DND-41 (cell line): ENCODE results near the gene TPPP3.

Experiments
- ATAC-seq: fragments of 200-7000 bp; cut with Tn5 transposase; 3 replicates; pipeline ENCODE4 v1.9.1; 2021; ENCODE audit warnings: low read depth; ENCODE audit not compliant: insufficient read depth
- DNase-seq: peaks from one replicate; pipeline ENCODE4 v3.0.0-alpha.2; 2020
- H2AFZ ChIP-seq: 2 replicates; pipeline ENCODE4 v1.6.0; 2012; ENCODE audit warnings: low read depth, low read length
- H3K27ac ChIP-seq: 2 replicates; pipeline ENCODE4 v1.5.1; 2012; ENCODE audit warnings: low read length, inconsistent platforms
- H3K27me3 ChIP-seq: fragments of 200-600 bp; sonication (generic); 2 replicates; pipeline ENCODE4 v1.6.0; 2012; ENCODE audit warnings: low read length, mild to moderate bottlenecking, inconsistent platforms; ENCODE audit not compliant: insufficient read depth, poor library complexity
- H3K36me3 ChIP-seq: 2 replicates; pipeline ENCODE4 v1.5.1; 2012; ENCODE audit warnings: low read length, inconsistent platforms; ENCODE audit not compliant: insufficient read depth
- H3K4me1 ChIP-seq: 2 replicates; pipeline ENCODE4 v1.5.1; 2012; ENCODE audit warnings: mild to moderate bottlenecking, low read length; ENCODE audit not compliant: insufficient read depth
- H3K4me2 ChIP-seq: 2 replicates; pipeline ENCODE4 v1.6.0; 2012; ENCODE audit warnings: mild to moderate bottlenecking, moderate library complexity, low read length, inconsistent platforms; ENCODE audit not compliant: insufficient read depth
- H3K4me3 ChIP-seq, 2 experiments: fragments of 200-600 bp in 1 of 2; shearing (Covaris generic) in 1 of 2; 2 replicates each; pipeline ENCODE4 v1.5.1; 2012 to 2016; ENCODE audit warnings: inconsistent platforms in 2 of 2, low read length in 2 of 2, mild to moderate bottlenecking in 2 of 2, low read depth in 1 of 2, moderate library complexity in 1 of 2
- H3K79me2 ChIP-seq: 2 replicates; pipeline ENCODE4 v1.6.0; 2012; ENCODE audit warnings: low read length, inconsistent platforms; ENCODE audit not compliant: insufficient read depth
- H3K9ac ChIP-seq: 2 replicates; pipeline ENCODE4 v1.6.0; 2012; ENCODE audit warnings: low read depth, mild to moderate bottlenecking, inconsistent platforms, low read length, moderate library complexity
- H3K9me3 ChIP-seq: 2 replicates; pipeline ENCODE4 v1.5.1; 2012; ENCODE audit warnings: low read length, moderate library complexity, mild to moderate bottlenecking, inconsistent platforms; ENCODE audit not compliant: insufficient read depth, severe bottlenecking
- H4K20me1 ChIP-seq: 2 replicates; pipeline ENCODE4 v1.6.0; 2012; ENCODE audit warnings: low read length; ENCODE audit not compliant: insufficient read depth
- CTCF ChIP-seq: IDR thresholded peaks from 2 replicates; pipeline ENCODE4 v1.5.1; 2012; ENCODE audit warnings: borderline replicate concordance, low read length, moderate library complexity, mild to moderate bottlenecking; ENCODE audit not compliant: poor library complexity, severe bottlenecking; ENCODE audit errors: extremely low read depth
- EZH2 ChIP-seq: IDR thresholded peaks from 3 replicates; pipeline ENCODE4 v1.6.1; 2012; ENCODE audit warnings: borderline replicate concordance, low read depth, mild to moderate bottlenecking, moderate library complexity, low read length, inconsistent platforms; ENCODE audit not compliant: severe bottlenecking

The TPPP3 gene

GRCh38 chr16:67399749-67400704 is 6.7 kb upstream of the TPPP3 start:
- Histone ChIP-seq H4K20me1 (no peaks in the 10 kb centered on the region), H3K27me3 (no peaks in the 10 kb centered on the region), H3K4me1 (no peaks in the 10 kb centered on the region), H3K36me3 (no peaks in the 10 kb centered on the region), H2AFZ (no peak overlapping the region), H3K27ac (no peak overlapping the region), H3K9ac (no peak overlapping the region), H3K79me2 (no peaks in the 10 kb centered on the region), H3K9me3 (no peaks in the 10 kb centered on the region), H3K4me2 (no peak overlapping the region), H3K4me3 (no peak overlapping the region)
- ATAC-seq (no peak), DNase-seq (no peak)
- TF ChIP-seq EZH2 (no peak), CTCF (no peak)

DNA sequence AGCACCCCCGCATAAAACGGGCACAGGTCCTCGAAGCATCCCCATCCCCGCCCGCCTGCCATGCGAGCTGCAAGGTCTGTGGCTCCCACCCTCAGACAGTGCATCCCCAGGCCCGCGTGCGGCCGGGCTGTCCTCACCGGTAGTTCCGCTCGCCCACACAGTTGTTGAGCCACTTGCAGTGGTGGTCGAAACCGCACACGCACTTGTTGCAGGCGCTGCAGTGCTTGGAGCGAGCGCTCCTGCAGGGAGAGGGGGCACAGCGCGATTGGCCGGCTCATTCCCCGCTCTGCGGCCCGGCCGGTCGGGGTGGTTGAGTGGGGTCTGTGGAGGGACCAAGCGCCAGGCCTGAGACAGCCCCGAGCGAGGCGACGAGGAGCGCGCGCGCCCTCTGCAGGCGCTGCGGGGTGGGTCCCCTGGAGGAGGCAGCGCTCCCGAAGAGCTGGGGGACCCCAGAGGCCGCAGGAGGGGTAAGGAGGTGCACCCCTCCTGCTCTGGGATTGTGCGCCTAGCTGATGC is 6.0 kb upstream of the TPPP3 start:
- H3K4me2 ChIP-seq, result no peak overlapping the region
- ATAC-seq, result no peak
- DNase-seq, result no peak

DNA sequence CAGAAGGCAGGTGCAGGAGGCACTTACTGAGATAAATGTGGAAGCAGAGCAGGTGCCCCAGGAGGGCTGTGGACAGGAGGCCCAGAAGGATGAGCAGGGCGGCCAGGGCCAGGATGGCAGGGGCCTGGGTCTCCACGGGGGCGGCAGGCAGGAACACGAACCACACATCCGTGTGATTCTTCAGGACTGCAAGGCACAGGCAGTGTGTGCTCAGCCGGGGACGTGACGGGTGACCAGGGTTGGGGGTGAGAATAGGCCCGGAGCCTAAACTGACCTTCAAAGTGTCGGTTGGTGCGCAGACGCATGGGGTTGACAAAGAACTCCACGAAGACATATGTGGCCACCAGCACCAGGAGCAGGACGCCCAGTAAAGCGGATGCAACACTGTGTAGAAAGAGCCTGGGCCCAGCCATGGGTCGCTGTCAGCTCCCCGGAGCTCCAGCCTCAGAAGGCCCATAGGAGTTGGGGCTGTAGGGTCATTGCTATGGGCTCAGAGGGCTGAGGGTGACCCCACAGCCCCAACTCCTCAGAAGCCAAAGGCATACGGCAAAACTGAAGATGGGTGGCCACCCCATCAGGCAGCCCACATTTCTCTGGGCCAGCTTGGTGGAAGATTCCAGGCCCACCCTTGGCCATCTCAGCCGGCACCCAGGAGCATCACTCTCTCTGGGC is 5.4 kb upstream of the TPPP3 start:
- ATAC-seq, result no peak
- Histone ChIP-seq H2AFZ (no peak overlapping the region), H3K79me2 (no peaks in the 10 kb centered on the region), H3K4me3 (no peak overlapping the region), H3K4me2 (no peak overlapping the region), H3K27me3 (no peaks in the 10 kb centered on the region), H4K20me1 (no peaks in the 10 kb centered on the region), H3K9ac (no peak overlapping the region), H3K9me3 (no peaks in the 10 kb centered on the region), H3K27ac (no peak overlapping the region), H3K36me3 (no peaks in the 10 kb centered on the region), H3K4me1 (no peaks in the 10 kb centered on the region)
- no peak for DNase-seq
- TF ChIP-seq CTCF (no peak), EZH2 (no peak)

More for the DNA sequence above, 6.0 kb upstream of the TPPP3 start:
- TF ChIP-seq CTCF (peak; percentile 57), EZH2 (no peak)
- Histone ChIP-seq H3K4me3 (no peak overlapping the region), H3K79me2 (no peaks in the 10 kb centered on the region), H3K9me3 (no peaks in the 10 kb centered on the region), H4K20me1 (no peaks in the 10 kb centered on the region), H3K27ac (no peak overlapping the region), H2AFZ (no peak overlapping the region), H3K36me3 (no peaks in the 10 kb centered on the region), H3K9ac (no peak overlapping the region), H3K27me3 (no peaks in the 10 kb centered on the region), H3K4me1 (no peaks in the 10 kb centered on the region)
